CD14-positive monocyte (primary cell): Measurements from ENCODE around the gene TBX3. TPM values are rescaled to one million over a fixed set of nuclear protein-coding genes. Genes with fewer than 3 reads are reported as not detected.

Source experiments
- DNase-seq, 3 donors: peaks; one replicate each; pipeline ENCODE4 v3.0.0-alpha.2; 2011 to 2022
- H2AFZ ChIP-seq: 2 replicates; pipeline ENCODE4 v1.6.0; 2012; ENCODE audit warnings: mild to moderate bottlenecking, low read depth, low read length, inconsistent platforms; ENCODE audit not compliant: insufficient read depth, poor library complexity, severe bottlenecking
- H3K27ac ChIP-seq, 2 donors: 1 replicate in 1 of 2; 2 replicates in 1 of 2; pipeline ENCODE4 v1.5.1; 2012 to 2013; ENCODE audit warnings: low read length in 2 of 2, control low read depth in 1 of 2, inconsistent platforms in 1 of 2, low read depth in 1 of 2, mild to moderate bottlenecking in 1 of 2
- H3K27me3 ChIP-seq, 2 donors: one replicate each; pipeline versions ENCODE4 v1.6.0 to v1.6.1; 2011 to 2013; ENCODE audit warnings: low read length in 2 of 2; ENCODE audit not compliant: control insufficient read depth in 2 of 2, insufficient read depth in 2 of 2
- H3K36me3 ChIP-seq, 2 donors: replicated peaks in 1 of 2; 1 replicate in 1 of 2; 2 replicates in 1 of 2; pipeline versions ENCODE4 v1.5.1 to v1.6.1; 2012 to 2013; ENCODE audit warnings: low read length in 2 of 2, control low read depth in 1 of 2, inconsistent platforms in 1 of 2, mild to moderate bottlenecking in 1 of 2; ENCODE audit not compliant: insufficient read depth in 2 of 2, control insufficient read depth in 1 of 2
- H3K4me1 ChIP-seq, 2 donors: 1 replicate in 1 of 2; 2 replicates in 1 of 2; pipeline versions ENCODE4 v1.5.1 to v1.6.1; 2012 to 2013; ENCODE audit warnings: low read length in 2 of 2, control low read depth in 1 of 2, inconsistent platforms in 1 of 2, mild to moderate bottlenecking in 1 of 2, moderate library complexity in 1 of 2; ENCODE audit not compliant: insufficient read depth in 2 of 2, control insufficient read depth in 1 of 2
- H3K4me2 ChIP-seq: replicated peaks from 2 replicates; pipeline ENCODE3; 2012; ENCODE audit warnings: low read length, moderate library complexity, mild to moderate bottlenecking; ENCODE audit not compliant: poor library complexity, severe bottlenecking; ENCODE audit errors: extremely low read depth
- H3K4me3 ChIP-seq, 3 experiments: fragments of 200-600 bp in 1 of 3; sonication (generic) in 1 of 3; replicated peaks in 1 of 3; 1 replicate in 2 of 3; 2 replicates in 1 of 3; pipeline ENCODE4 v1.5.1; 2011 to 2013; ENCODE audit warnings: low read length in 3 of 3, mild to moderate bottlenecking in 3 of 3, control low read depth in 2 of 3, low read depth in 2 of 3, inconsistent platforms in 1 of 3, moderate library complexity in 1 of 3
- H3K79me2 ChIP-seq: 2 replicates; pipeline ENCODE4 v1.6.0; 2012; ENCODE audit warnings: mild to moderate bottlenecking, control low read depth, inconsistent platforms, low read length, moderate library complexity; ENCODE audit not compliant: insufficient read depth
- H3K9ac ChIP-seq: 2 replicates; pipeline ENCODE4 v1.6.0; 2017; ENCODE audit warnings: low read length, mild to moderate bottlenecking; ENCODE audit not compliant: insufficient read depth, poor library complexity, severe bottlenecking
- H3K9me3 ChIP-seq, 2 donors: replicated peaks in 1 of 2; 1 replicate in 1 of 2; 2 replicates in 1 of 2; pipeline versions ENCODE4 v1.5.1 to v1.6.1; 2012 to 2013; ENCODE audit warnings: low read length in 2 of 2, control low read depth in 1 of 2; ENCODE audit not compliant: control insufficient read depth in 1 of 2, insufficient read depth in 1 of 2
- H4K20me1 ChIP-seq: 2 replicates; pipeline ENCODE4 v1.6.0; 2012; ENCODE audit warnings: mild to moderate bottlenecking, low read length, control low read depth, moderate library complexity; ENCODE audit not compliant: insufficient read depth
- H3K27ac Mint-ChIP-seq, 7 donors: one replicate each; pipeline ENCODE4 v1.8.0; 2020; ENCODE audit warnings: mild to moderate bottlenecking in 7 of 7, mixed read lengths in 7 of 7, moderate library complexity in 6 of 7, inconsistent platforms in 2 of 7
- H3K27me3 Mint-ChIP-seq, 3 donors: one replicate each; pipeline ENCODE4 v1.8.0; 2021 to 2022; ENCODE audit warnings: low read depth in 3 of 3, mild to moderate bottlenecking in 3 of 3, mixed read lengths in 3 of 3, moderate library complexity in 3 of 3, inconsistent platforms in 1 of 3
- H3K36me3 Mint-ChIP-seq, 2 donors: one replicate each; pipeline ENCODE4 v1.8.0; 2020; ENCODE audit warnings: mixed read lengths in 2 of 2, inconsistent platforms in 1 of 2, mild to moderate bottlenecking in 1 of 2
- H3K4me1 Mint-ChIP-seq: one replicate; pipeline ENCODE4 v1.8.0; 2020; ENCODE audit warnings: mild to moderate bottlenecking, mixed read lengths
- H3K4me3 Mint-ChIP-seq, 2 donors: one replicate each; pipeline ENCODE4 v1.8.0; 2020; ENCODE audit warnings: mild to moderate bottlenecking in 2 of 2, mixed read lengths in 2 of 2, moderate library complexity in 1 of 2
- H3K9me3 Mint-ChIP-seq, 7 donors: one replicate each; pipeline ENCODE4 v1.8.0; 2020 to 2022; ENCODE audit warnings: mixed read lengths in 7 of 7, mild to moderate bottlenecking in 6 of 7, moderate library complexity in 6 of 7, inconsistent platforms in 2 of 7
- CTCF ChIP-seq: fragments of 200-600 bp; IDR thresholded peaks from one replicate; pipeline ENCODE4 v1.8.0; 2022; ENCODE audit warnings: antibody characterized with exemption, mild to moderate bottlenecking
- WGBS: methylation state at CpG from one replicate; pipeline ENCODE4 v1.1.5; 2013; ENCODE audit warnings: missing lambda C conversion rate; ENCODE audit not compliant: insufficient coverage; 5-methylcytosine and 5-hydroxymethylcytosine counted together
- intact Hi-C, 2 donors: fragments of 100-400 bp; cut with micrococcal nuclease; formaldehyde crosslinking; loops; one replicate each; pipeline versions ENCODE4 v1.15.0 to v1.15.1; 2023
- polyA plus RNA-seq, 3 donors: library from polyadenylated mRNA; depleted of rRNA in 1 of 3; unstranded in 2 of 3; stranded (reverse) in 1 of 3; fragments of 300-500 nt in 2 of 3; fragments of >200 nt in 1 of 3; fragmentation: Illumina TruSeq in 2 of 3; gene quantifications; 1 replicate in 2 of 3; 2 replicates in 1 of 3; pipeline ENCODE4 v1.2.3, GENCODE V29; 2012 to 2021

TBX3 gene
- polyA plus RNA-seq, 3 donors = 0.04 to 0.13 TPM; not detected in 1

- Histone ChIP-seq H3K36me3 (no peaks in the 10 kb centered on the region), H2AFZ (no peak overlapping the region), H3K9me3 (peaks cover 5 to 72% of the 10 kb centered on the region in 2 donors), H3K4me3 (no peak overlapping the region), H3K27me3 (peaks cover 97 to 99% of the 10 kb centered on the region in 2 donors), H3K9ac (no peak overlapping the region), H3K27ac (no peak overlapping the region), H4K20me1 (no peaks in the 10 kb centered on the region), H3K79me2 (no peaks in the 10 kb centered on the region), H3K4me2 (no peak overlapping the region), H3K4me1 (peaks cover 0 to 29% of the 10 kb centered on the region in 2 donors)
- WGBS = 25% methylated on average over 4 of the region's 11 CpGs
- Mint-ChIP-seq H3K27me3 (peaks cover 96 to 100% (median 99%) of the 10 kb centered on the region in 3 donors), H3K4me1 (peaks cover 26% of the 10 kb centered on the region), H3K9me3 (peaks cover 0 to 47% (median 23%) of the 10 kb centered on the region in 7 donors), H3K36me3 (peaks cover 11 to 34% of the 10 kb centered on the region in 2 donors), H3K27ac (no peak overlapping the region), H3K4me3 (peak overlapping the region in 1 of 2 donors; percentile 88)
- intact Hi-C loops = no loop called here
- DNase-seq = no peak
- TF ChIP-seq CTCF = no peak
Observed at GRCh38 chr12:114686426-114686772, 2.4 kb upstream of the TBX3 start.

GRCh38 chr12:114685869-114686268, 1.9 kb upstream of the TBX3 start:
- TF ChIP-seq CTCF = no peak
- 18% methylated on average over 6 of the region's 17 CpGs for WGBS
- Histone ChIP-seq H3K27me3 (peaks cover 97 to 99% of the 10 kb centered on the region in 2 donors), H3K36me3 (no peaks in the 10 kb centered on the region), H3K79me2 (no peaks in the 10 kb centered on the region), H3K9me3 (peaks cover 5 to 72% of the 10 kb centered on the region in 2 donors), H3K9ac (no peak overlapping the region), H3K4me3 (no peak overlapping the region), H3K4me1 (peaks cover 0 to 29% of the 10 kb centered on the region in 2 donors), H3K27ac (no peak overlapping the region), H2AFZ (no peak overlapping the region), H3K4me2 (no peak overlapping the region), H4K20me1 (no peaks in the 10 kb centered on the region)
- intact Hi-C loops = no loop called here
- Mint-ChIP-seq H3K4me3 (peak overlapping the region in 1 of 2 donors; percentile 88), H3K27me3 (peaks cover 96 to 100% (median 98%) of the 10 kb centered on the region in 3 donors), H3K27ac (no peak overlapping the region), H3K9me3 (peaks cover 0 to 50% (median 23%) of the 10 kb centered on the region in 7 donors), H3K4me1 (peaks cover 27% of the 10 kb centered on the region), H3K36me3 (peaks cover 11 to 34% of the 10 kb centered on the region in 2 donors)
- DNase-seq = no peak
